ENCODE data around the gene KDELR1.

KDELR1 gene

GRCh38 chr19:48419158-48419920, 28.0 kb upstream of the KDELR1 start:
- TF ChIP-seq CTCF (IDR thresholded peaks at IDR 0.05; ENCODE audit: low read depth, low read length): no peak
- H3K4me3 ChIP-seq (ENCODE audit: low read depth, low read length): no peak overlapping the region

GRCh38 chr19:48418317-48419064, 27.1 kb upstream of the KDELR1 start:
- H3K4me3 ChIP-seq (ENCODE audit: low read depth, low read length): no peak overlapping the region
- TF ChIP-seq CTCF (IDR thresholded peaks at IDR 0.05; ENCODE audit: low read depth, low read length): no peak; the same call in 1 of the 2 replicates

- no peak for TF ChIP-seq CTCF (IDR thresholded peaks at IDR 0.05; ENCODE audit: low read depth, low read length)
- no peak overlapping the region for H3K4me3 ChIP-seq (ENCODE audit: low read depth, low read length)
Observed at GRCh38 chr19:48417421-48417820, 26.1 kb upstream of the KDELR1 start.

- TF ChIP-seq CTCF (IDR thresholded peaks at IDR 0.05; ENCODE audit: low read depth, low read length): no peak
- H3K4me3 ChIP-seq (ENCODE audit: low read depth, low read length): no peak overlapping the region
Observed at GRCh38 chr19:48415806-48416221, 24.5 kb upstream of the KDELR1 start.

- no peak overlapping the region for H3K4me3 ChIP-seq (ENCODE audit: low read depth, low read length)
- no peak for TF ChIP-seq CTCF (IDR thresholded peaks at IDR 0.05; ENCODE audit: low read depth, low read length)
Observed at GRCh38 chr19:48415395-48415794, 24.0 kb upstream of the KDELR1 start.

GRCh38 chr19:48413879-48414587, 22.7 kb upstream of the KDELR1 start:
- no peak for TF ChIP-seq CTCF (IDR thresholded peaks at IDR 0.05; ENCODE audit: low read depth, low read length)
- no peak overlapping the region for H3K4me3 ChIP-seq (ENCODE audit: low read depth, low read length)

Measured in WI38 (cell line).